Measurements from ENCODE around the gene CD37.

- no peak for TF ChIP-seq CTCF (IDR thresholded peaks at IDR 0.05)
- TF ChIP-seq POLR2A (IDR thresholded peaks at IDR 0.05): no peak
These were observed 20.1 kb upstream of the CD37 start for GRCh38 chr19:49315111-49315510.

Data from right lobe of liver (tissue), 4 donors.